Femur (tissue), 1 donor: ENCODE data around the gene MDC1.
A peak's percentile ranks its signal among the peaks of the same experiment; 100 is the strongest.
"Not testable (repeated sequence)": the region's sequence is repeated elsewhere in the genome, so short reads cannot be mapped to it uniquely, and the experiment has no call there.

ENCODE experiments used
- DNase-seq: peaks from one replicate; pipeline ENCODE4 v3.0.0-alpha.2; 2017

The MDC1 gene

DNA sequence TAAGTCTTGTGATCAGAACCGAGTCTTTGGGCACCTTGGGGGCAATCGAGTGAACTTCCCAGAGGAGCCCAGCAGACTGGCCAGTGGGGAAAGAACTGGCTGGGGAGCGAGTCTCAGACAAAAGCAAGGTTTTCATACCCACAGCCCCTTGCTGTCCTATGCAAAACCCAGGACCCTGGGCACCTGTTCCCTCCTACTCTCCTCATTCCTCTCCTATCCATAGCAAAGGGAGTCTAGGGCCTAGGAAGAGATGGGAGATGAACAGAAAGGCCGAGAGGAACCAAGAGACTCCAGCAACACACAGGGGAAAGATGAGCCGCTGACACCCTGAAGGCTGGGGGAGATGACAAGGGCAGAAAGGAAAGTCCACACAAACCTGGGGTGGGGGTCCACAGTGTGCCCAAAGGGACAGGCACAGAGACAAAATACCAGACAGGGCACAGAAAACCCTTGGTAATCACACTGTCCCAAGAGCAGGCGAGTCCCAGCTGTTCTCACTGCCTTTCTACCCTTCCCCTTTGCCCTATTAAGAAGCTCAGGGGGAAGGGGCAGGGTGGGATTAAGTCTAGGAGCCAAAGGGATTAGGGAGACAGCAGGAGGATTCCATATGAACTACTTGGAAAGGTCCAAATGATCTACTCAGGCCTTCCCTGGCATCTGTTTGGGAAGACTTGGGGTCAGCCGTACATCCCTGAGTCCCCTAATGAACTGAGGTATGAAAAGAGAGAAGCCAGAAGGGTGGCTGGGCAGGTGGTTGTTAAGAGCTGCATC is 37.1 kb downstream of the MDC1 start:
- no peak for DNase-seq

DNA sequence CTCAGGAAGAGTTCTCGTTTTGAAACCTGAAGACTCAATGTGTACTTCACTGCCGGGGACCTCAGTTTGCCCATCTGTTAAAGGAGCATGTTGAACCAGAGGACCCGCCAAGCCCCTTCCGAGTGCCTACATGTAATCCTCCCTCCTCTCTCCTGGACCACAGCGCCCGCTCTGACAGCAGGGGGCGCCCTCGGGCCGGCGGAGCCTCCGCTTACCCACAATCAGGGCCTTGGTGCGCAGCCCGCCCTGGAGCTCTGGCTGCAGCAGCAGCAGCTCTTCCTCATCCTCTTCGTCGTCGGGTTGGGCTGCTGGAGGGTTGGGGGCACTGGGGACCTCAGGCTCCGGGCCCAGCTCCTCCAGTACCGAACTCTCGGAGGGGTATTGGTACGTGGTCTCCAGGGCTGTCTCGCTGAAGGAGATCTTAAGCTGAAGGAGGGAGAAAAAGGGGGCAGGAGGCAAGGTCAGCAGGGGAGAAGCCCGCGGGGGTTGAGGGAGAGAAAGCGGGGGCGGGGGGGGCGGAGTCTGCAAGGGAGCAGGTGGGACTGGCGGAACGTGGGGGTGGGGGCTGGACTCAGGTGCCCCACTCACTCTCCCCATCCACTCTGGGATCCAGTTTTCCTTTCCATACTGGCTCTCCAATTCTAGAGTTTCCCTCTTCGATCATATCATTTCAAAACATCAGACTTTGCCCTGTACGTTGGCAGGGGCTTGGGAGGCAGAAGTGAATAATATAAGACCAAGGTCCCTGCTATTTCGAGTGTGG is 37.9 kb downstream of the MDC1 start:
- peak; percentile 90 for DNase-seq

DNA sequence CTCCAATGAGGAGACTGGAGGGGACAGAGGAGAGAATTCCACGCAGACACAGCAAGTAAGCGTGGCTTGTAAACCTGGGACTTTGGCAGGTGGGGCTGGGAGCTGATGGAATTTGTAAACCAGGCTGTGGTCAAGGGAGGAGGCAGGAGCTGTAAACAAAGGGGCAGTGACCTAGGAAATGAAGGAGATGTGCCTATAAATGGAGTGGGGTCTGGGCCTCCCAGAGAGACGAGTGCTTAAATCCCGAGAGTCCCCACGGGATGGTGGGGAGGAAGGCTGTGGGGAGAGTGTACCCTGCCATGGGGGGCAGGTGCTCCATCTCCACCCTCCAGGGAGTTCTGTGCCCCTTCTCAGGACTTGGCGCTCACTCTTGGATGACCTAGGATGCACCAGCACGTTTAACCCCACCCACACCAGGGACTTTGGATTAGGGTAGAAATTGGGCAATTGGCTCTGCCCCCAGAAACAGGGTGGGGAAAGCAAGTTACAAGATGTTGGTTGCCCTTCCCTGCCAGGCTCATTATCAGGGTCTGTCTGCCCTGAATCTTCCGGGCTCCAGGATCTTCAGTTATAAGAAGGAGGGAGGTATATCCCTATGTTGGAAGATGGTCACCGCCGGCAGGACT is 40.3 kb downstream of the MDC1 start:
- no peak for DNase-seq

DNA sequence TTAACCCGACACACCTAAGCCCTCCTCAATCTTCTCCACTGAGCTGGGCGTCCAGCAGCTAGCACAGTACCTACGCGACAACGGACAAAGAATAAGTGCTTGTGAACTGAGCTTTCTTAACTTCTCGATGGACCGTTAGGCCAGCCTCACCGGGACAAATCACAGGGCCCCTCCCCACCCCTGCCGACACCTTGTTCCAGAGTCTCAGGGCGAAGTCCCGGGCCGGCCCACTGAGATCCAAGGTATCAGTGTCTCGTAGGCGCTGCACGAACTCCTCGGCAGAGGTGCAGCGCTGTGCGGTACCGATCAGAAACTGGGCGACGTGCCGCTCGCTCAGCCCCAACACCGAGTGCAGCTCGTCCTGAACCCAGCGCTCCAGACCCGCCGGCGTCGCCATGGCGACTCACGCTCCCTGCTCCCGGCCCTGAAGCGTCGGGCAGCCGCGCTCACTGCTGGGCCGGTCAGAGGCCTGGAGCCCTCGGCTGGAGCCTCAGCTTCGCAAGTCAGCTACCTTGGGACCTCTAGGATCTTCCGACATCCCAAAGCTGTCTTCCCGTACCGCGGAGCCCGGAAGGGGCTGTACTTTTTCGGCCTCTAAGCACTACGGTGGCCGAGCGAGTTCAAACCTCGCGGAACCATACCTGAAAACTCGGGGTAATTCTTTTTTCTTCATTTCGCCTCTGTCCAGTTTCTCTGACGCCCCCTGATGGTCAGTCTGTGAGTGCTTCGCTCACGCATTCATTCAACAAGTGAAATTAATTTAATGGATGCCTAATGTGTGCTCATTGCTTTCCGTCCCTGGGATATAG is 44.4 kb downstream of the MDC1 start, which contains the start of gene DHX16:
Gene DHX16, minus strand, starts transcription at position 562 of the 809 bp plus-strand sequence. Its CDS starts 165 bp downstream, at position 397.
- peak; percentile 97 for DNase-seq

DNA sequence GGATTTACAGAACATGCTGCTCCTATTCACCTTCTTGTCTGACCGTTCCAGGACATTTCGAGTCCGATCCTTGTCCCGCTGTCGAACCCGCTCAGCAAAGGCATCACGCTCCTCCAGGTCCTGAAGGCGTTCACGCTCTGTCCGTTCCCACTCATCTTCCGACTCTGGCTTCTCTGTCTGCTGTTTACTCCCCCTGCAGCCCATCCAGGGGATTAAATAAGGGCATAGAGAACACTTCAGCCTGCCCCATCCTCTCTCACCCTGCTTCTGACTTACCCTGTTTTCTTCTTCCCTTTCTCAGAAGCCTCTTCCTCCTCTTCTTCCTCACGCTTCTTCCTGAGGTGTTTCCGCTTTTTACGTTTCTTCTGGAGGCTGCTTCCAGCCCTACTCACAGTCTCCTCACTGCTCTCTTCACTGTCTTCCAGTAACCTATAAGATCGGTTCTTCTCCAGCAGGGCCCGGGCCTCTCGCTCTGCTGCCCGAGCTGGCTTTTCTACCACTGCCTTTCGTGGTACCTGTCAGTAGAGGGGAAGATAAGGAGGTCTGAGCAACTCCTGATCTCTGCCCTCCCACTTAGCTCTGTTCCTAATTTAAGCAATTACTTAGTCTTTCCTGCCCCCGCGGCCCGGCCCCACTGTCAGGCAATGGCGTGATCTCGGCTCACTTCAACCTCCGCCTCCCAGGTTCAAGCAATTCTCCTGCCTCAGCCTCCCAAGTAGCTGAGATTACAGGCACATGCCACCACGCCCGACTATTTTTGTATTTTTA is 46.1 kb downstream of the MDC1 start:
- DNase-seq = no peak

DNA sequence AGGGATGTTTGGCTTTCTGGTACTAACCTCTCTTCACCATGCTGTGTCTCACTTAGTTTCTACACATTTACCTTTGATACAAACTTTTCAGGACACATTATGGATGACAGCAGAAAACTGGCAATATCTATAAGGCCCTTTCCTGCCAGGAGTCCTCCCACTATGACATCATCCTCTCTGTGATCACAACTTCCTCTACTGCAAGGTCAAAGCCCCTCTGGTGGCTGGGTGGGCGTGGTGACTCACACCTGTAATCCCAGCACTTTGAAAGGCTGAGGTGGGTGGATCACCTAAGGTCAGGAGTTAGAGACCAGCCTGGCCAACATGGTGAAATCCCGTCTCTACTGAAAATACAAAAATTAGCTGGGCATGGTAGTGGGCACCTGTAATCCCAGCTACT is 50.8 kb downstream of the MDC1 start:
- DNase-seq = not testable (repeated sequence)

DNA sequence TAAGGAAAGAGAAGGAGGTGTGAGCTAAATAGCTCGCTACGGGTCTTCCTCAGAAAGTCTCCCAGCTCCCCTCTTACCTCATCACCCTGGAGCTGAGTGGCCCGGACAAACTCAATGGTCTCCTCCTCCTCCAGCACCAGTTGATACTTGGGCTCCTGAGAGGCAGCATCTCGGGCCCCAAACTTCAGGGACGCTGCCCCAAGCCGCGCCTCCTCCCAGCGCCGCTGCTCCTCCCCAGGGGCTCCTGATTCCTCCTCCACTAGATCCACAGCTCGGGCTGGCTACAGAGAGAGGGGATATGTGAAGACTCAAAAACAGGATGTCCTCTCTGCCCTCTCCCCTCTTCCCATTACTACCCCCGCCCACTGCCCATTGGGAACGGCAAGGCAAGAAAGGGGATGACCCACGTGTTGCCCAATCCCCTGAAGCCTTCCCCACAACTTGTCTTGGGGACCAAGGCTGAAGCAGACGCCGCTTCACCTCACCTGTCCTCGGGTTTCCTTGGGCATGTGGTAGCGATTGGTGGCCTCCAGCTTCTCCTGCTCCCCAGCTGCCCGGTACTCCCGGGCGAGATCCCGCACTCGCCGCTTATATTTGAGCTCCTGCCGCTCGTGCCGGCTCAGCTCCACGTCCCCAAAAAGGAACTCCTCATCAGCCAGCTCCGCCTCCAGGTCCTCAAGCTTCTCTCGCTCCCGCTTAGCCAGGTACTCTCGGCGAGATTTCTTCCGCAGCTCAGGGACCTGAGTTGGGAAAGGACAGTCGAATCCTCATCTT is 51.9 kb downstream of the MDC1 start:
- DNase-seq = no peak

DNA sequence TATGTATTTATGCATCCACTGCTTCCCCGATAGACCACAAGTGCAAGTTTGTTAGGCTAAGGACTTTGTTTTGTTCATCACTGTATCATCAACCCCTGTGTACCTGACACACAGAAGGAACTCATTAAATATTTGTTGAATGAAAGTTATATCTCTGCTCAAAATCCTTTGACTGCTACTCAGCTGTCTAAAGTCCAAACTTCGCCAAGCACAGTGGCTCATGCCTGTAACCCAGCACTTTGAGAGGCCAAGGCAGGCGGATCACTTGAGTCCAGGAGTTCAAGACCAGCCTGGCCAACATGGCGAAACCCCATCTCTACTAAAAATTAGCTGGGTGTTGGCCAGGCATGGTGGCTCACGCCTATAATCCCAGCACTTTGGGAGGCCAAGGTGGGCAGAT is 59.2 kb downstream of the MDC1 start:
- not testable (repeated sequence) for DNase-seq

DNA sequence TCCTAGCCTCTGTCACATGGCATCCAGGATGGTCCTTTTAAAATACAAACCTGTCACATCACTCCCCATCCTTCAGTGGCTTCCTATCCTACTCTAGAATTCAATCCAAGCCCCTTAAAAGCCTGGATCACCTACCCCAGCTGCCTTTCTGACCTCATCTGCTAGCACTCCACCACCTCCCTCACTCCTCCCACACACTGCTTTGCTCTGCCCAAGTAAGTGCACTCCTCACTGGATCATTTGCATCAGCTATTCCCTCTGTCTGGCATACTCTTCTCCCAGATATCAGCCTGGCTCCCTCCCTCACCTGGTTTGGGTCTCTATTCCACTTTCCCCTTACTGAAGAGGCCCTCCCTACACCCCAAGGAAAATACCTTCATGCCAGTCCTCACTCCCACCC is 59.6 kb downstream of the MDC1 start:
- no peak for DNase-seq

DNA sequence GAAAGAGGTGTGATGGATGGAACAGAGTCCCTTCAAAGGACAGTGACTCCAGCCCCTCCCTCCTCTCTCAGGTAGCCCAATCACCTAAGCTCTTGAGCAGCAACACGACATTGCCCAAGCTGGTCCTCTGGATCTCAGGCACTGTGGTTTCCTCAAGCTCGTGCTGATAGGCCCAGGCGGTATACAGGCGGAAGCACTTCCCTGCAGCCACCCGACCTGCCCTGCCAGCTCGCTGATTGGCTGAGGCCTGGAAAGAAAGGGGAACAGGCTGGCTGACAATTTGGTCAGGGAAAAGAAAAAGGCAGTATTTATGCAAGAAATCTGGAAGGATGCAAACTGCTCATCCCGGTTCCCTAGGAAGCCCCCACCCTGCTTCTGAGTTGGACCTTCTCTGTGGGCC is 60.6 kb downstream of the MDC1 start:
- peak; percentile 38 for DNase-seq

DNA sequence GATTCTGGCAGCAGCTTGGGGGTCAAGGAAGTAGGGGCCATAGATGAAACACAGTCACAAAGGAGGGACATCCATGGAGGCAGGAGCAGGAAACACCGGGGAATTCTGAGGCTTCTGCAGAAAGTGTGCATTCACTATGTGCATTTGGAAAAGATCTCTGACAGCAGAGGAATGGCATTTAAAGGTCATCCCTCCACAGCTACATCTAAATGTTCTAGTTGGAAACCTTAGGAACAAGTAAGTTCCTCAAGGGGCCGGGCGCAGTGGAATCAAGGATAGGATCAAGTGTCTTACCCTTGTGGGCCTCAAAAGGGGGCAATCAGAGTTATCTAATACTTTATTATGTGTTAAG is 61.4 kb downstream of the MDC1 start:
- DNase-seq = no peak

DNA sequence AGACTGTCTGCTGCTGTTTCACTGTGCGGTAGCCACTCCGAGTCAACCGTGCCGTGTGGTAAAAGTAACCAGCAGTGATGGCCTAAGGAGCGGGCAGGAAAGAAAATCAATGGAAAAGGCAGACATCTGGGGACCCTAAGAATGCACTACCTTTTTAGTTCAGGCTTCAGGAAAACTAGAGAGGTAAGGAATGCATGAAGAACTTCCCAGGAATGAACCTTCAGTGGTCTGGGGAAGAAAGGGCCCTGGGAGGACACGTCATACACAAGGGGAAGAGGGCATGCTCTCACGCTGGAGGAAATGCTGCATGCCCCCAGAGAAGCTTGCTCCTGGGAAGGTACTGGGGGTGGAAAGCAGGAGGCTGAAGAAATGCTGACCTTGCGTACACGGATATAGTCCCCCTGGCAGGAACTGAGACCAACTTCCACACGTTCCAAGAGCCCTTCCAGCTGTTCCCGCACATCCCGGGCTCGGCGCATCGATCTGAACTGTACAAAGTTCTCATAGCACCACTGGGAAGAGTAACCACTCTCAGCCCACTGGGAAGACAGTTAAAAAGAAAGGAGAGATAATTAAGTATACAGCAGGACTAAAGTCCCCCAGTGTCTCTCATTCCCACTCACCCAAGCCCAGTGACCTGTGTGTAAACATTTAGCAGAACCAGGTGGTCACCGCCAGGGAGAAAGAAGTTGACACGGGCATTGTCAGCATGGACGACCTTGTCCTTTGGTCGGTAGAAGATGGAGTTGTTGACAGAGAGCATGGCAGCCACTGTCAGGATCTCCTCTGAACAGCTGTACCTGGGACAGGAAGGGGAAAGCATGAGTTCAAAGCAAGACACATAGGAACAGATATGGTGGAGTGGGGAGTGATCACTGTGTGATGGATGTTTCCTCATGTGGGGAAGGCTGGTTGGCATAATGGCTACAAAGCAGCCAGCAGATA is 62.0 kb downstream of the MDC1 start:
- DNase-seq = no peak

DNA sequence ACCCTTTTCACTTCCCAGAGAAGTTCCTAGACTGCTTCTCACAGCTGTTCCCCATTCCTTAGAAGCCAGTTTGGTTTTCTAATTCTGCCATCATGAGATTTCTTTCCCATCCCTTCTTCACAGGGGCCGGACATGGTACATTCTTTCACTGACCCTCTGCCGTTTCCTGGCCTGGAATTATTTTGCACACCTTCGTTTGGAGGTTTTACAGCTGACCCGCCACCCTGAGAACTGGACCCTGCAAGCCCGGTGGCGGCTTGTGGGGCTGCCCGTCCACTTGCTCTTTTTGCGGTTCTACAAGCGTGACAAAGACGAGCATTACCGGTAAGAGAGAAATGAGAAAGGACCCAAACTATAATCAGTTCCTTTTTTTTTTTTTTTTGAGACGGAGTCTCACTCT is 65.9 kb downstream of the MDC1 start:
- DNase-seq = no peak
